Measurements from ENCODE around the gene TTC6.

The TTC6 gene

DNA sequence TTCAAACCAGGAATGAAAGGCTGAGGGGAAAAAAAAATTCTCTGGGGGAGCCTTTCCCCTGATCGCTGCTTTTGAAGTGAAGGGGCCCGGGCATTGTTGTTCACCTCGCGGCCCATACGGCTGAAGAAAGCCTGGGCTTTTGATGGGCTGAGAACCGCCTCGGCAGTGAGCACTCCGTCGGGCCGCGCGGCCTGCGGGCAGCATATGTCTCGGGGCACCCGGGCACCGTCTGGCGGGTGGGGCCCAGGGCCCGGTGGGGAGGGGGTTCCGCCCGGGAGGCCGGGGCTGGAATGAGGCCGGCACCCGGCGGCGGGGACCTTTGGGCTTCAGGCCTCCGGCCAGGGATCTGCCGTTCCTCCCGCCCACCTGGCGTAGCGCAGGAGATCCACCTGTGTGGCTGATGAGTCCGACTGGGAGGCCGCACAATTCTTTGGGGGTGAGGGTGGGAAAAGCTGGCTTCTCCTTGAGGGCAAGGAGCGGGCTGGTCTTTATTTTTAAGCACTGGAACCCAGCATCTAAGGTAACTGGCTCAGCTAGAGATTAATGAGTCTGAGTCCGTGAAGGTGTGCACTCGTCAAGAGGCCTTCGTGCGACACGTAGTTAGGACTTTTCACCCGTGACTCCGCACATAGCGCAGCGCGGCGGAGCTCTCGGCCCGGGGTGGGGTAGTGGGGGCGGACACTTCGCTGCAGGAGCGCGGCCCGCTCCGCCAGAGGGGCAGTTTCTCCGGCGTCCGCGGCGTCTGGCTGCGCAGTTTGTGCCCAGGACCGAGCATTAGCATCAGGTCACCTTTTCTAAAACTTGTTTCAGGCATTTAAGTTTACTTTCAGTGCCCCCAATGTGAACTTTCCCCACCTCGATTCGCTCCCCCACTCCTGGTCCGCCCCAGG, 11.0 kb upstream of the TTC6 start:
- no peak for DNase-seq (ENCODE audit: low read depth in 4 of 4, low spot score in 1 of 4)

DNA sequence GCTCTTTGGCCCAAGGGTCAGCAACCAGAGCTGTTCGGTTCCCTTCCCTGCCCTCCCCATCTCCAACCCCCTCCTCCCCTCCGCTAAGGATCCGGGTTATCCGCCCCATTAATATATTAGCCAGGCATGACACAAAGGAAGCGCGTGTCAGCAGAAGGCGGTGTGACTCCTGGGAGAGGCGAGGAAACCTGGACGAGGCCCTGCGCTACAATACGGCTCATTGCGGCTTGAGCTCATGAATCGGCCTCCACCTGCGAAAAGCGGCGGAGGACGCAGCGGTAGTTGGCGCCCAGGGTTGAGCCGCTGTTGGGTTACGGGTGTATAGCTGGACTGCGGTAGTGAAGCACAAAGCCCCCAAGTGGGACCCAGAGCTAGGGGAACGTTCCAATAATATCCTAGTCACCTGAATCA, 10.3 kb upstream of the TTC6 start:
- no peak for DNase-seq (ENCODE audit: low read depth in 4 of 4, low spot score in 1 of 4)

DNA sequence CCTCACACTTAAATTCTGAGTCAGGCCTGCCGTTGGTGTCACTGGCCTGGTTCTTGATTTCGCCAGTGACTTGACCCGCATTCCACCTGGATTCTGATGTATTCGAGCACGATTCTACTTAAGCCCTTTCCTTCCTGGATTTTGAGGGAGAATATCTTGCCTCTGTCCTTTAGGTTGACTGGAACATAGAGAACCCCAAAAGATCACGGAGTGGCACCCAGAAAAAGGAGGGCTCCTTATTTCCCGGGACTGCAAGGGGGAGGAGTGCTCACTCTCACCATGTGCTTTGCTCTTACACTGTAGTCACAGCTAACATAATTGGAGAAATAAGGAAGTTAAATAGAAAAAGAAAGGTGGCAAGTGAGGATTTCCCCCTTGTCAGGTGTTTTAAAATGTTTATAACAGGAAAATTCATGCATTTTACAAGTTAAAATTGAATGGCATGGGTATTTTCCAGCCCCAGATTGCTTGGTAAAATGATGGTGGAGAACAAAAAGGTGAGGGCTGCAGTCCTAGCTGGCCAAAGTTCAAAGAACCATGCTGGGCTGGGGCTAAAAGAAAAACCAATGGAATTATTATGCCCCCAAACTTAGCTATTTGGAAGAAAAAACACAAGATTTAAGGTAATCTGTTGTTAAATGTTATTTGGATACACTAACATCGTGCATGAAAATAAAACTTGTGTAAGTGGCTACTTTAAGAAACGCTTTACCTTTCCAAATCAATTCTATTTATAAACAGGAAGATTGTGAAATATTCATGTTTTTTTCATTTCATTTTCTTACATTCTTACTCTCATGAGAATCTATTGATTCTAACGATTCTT, 9.2 kb upstream of the TTC6 start:
- DNase-seq (ENCODE audit: low read depth in 4 of 4, low spot score in 1 of 4): no peak

GRCh38 chr14:37586797-37587130, 8.7 kb upstream of the TTC6 start:
- DNase-seq (ENCODE audit: low read depth in 4 of 4, low spot score in 1 of 4): no peak

- no peak for DNase-seq (ENCODE audit: low read depth in 4 of 4, low spot score in 1 of 4)
These were observed 8.2 kb upstream of the TTC6 start for GRCh38 chr14:37587131-37587803.

DNA sequence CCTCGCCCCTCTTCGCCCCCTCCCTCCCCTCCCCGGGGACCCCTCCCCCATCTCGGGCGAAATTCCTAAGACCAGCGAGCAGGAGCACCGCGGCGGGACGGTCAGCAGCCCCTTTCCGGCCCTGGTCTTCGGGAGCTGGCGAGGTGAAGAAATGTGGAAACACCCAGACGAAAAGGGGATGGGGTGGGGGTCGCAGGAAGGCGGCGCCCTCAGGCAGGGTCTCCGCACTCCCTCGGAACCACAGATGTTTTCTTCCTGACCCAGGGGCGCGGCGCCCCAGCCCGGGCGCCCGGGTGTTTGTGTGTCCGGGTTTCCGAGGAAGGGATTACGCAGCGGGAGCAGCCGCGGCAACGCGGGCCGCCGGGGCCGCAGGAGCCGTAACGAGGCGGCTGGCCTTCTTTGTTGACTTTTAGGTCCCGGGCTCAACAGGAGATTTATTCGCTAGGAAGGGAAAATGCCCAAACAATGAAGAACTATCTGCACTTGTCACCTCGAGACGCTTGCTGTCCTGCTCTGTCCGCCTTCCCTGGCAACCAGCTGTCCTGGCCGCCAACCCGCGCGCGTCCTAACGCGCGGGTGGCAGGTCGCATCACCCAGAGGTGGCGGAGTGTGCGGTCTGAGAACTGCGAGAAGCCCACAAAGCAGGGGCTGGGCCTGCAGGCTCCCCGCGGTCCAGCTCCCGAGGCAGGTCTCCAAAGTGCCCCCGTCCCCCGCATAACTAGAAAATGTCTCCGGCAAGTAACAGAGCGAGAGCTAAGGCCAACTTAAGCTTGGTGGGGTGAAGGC, 7.4 kb upstream of the TTC6 start:
- no peak for DNase-seq (ENCODE audit: low read depth in 4 of 4, low spot score in 1 of 4)

DNA sequence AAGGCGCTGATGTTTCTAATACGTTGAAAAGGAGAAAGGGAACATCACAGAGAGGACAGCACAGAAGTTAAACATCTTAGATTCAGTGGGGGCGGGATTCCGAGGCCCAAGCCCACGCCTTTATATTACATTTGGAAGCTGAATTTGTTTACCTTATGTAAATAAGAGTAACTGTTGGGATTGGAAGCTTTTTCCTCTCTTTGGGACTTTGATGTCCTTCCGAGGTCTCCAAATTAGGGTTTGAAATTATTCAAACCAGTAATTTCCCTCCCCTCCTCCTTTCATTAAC, 6.8 kb upstream of the TTC6 start:
- no peak for DNase-seq (ENCODE audit: low read depth in 4 of 4, low spot score in 1 of 4)

DNA sequence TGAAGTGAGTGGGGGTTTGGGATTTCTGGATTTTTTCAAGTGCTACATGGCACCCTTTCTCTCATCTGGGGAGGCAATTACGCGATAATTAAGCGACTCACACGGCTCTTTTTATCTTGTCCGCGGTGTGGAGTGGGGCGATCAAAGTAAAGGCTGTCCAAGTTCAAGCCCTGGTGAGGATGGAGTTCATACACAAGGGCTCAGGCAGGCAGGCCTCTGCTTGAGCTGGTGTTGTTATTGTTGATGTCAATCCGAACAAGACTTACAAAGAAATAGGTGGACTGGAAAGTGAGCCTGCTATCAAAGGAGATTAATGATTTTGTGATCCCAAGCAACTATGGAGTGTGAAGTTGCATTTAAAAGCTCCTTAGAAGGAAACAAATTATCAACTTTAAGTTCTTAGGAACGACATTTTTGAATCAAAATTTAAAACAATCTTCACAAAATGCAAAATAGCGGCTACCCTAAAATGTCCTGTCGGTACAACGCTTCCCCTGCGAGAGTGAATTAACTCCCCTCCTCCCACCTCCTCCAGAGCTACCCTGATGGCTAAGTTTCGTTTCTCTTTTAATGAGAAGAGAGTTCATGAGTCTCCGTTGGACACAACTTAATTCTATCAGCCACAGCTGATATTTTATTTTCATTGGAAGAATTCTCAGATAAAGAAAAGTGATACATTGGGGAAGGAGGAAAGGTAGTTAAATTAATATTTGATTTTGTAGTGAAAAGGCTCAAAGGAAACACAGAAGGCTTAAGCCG, 6.3 kb upstream of the TTC6 start:
- DNase-seq (ENCODE audit: low read depth in 4 of 4, low spot score in 1 of 4): no peak

DNA sequence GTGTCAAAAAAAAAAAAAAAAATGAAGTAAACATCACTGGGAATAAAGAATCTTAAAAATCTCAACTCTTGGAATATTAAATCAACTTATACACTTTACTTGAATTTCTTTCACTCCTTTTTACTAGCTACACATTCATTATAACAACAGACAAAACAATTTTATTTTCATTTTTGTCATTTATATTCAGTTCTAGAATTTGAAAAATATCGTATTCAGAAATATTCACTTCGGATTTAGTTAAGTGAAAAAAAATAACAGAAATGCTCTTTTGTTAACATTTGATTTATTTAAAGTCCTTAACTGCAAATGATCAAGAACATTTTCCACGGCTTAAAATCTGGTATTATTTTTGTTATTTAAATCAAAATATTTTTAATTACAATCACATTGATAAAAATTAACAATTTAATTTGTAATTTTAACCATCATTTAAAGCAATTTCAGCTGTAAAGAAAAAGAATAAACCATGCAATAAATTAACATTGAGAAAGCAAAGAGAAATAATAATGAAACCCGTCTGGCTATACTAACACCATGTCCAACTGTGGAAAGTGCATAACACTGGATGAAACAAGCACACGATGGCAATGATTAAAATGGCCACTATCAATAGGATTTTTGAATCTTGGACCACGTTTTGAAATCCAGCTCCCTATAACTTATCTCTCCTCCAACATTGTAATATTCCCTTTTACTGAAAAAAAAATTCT, 5.6 kb upstream of the TTC6 start:
- DNase-seq (ENCODE audit: low read depth in 4 of 4, low spot score in 1 of 4): no peak

- DNase-seq (ENCODE audit: low read depth in 4 of 4, low spot score in 1 of 4): no peak
These were observed 4.8 kb upstream of the TTC6 start for GRCh38 chr14:37590428-37591139.

- DNase-seq (ENCODE audit: low read depth in 4 of 4, low spot score in 1 of 4): no peak
These were observed 4.0 kb upstream of the TTC6 start for GRCh38 chr14:37591311-37591940.

DNA sequence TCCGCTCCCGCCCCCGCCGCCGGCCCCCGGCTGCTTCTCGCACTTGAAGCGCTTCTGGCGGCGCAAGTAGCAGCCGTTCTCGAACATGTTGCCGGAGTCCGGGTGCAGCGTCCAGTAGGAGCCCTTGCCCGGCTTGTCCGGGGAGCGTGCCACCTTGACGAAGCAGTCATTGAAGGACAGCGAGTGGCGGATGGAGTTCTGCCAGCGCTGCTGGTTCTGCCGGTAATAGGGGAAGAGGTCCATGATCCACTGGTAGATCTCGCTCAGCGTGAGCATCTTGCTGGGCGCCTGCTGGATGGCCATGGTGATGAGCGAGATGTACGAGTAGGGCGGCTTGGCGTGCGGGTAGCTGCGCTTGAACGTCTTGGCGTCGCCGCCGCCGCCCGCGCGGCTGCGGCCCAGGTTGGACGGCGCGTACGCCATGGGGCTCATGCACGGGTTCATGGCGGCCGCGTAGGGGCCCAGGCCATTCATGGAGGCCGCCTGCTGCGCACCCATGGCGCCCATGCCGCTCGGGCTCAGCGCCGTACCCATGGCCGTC, 3.4 kb upstream of the TTC6 start:
- DNase-seq (ENCODE audit: low read depth in 4 of 4, low spot score in 1 of 4): no peak

DNA sequence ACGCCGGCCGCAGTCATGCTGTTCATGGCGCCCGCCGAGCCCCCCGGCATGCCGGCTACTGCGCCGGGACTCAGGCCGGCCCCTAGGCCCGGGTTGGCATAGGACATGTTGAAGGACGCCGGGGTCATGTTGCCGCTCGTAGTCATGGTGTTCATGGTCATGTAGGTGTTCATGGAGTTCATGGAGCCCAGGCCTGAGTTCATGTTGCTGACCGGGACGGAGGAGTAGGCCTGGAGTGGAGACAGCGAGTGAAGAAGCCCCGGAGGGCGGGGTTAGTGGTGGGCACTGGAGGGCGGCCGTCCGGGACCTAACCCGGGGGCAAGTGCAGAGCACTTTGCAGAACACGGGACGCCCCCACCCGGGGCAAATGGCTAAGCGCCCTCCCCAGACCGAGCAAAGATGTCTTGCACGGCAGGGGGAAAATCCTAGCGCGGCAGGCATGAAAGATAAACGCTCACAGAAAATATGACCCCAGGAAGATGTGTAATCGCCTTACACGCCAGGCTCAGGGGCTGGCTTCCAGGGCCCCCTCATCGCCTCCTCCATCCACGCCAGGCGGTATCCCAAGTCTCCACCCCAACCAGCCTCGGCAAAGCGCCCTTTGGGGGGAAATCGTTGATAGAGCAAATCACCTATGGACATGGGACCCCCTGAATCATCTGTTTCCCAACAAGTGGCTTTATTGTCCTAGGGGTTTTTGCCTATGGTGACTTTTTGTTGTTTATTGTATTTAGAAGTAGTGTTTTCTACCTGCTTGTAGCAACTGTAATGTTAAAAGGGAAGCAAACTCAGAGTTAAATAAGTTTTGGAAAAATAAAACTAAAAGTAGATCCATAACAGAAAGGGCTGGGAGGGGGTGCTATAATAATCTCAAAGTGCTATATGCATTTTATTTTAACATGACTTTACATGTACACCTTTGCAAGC, 2.7 kb upstream of the TTC6 start:
- no peak for DNase-seq (ENCODE audit: low read depth in 4 of 4, low spot score in 1 of 4)

GRCh38 chr14:37593511-37594237, 1.8 kb upstream of the TTC6 start:
- no peak for DNase-seq (ENCODE audit: low read depth in 4 of 4, low spot score in 1 of 4)

- no peak for DNase-seq (ENCODE audit: low read depth in 4 of 4, low spot score in 1 of 4)
These were observed 1.0 kb upstream of the TTC6 start for GRCh38 chr14:37594238-37594970.
